ENCODE measurements around the gene U2AF2.

Gene U2AF2

DNA sequence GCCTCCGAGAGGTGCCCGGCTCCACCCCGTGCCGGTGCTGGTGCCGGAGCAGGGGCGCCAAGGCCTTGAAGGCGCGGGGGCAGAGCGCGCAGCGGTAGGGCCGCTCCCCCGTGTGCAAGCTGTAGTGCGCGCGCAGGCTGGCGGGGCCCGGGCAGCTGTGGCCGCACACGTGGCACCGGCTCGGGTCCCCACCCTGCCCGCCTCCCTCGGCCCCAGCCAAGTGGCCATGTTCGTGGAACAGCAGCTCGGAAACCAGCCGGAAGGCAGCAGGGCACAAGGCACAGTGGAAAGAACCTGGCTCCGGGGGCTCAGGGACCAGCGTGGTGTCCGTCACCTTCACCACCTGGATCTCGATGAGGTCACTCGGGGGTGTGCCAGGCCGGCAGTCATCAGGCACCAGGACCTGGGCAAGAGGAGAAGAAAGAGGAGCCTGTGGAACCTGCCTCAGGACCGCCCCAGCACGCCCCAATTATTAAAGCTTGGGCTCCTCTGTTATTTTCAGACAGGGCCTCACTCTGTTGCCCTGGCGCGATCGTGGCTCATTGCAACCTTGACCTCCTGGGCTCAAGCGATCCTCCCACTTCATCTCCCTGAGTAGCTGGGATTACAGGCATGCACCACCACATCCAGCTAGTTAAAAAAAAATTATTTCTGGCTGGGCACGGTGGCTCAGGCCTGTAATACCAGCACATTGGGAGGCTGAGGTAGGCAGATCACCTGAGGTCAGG lies 32.4 kb upstream of the U2AF2 start:
- no peak for DNase-seq

DNA sequence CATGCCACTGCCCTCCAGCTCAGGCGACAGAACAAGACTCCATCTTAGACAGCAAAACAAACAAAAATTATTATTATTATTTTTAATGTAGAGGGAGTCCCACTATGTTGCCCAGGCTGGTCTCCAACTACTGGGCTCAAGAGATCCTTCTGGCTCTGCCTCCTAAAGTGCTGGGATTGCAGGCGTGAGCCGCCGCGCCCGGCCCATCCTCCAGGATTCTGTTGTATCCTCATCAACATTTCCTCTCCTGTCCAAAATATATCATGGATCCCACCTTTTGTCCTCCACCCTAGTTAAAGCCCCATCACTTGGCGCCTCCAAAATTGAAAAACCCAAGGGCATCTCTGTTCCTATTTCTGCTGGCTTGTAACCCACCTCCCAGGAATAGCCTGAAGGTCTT lies 31.7 kb upstream of the U2AF2 start:
- no peak for DNase-seq

DNA sequence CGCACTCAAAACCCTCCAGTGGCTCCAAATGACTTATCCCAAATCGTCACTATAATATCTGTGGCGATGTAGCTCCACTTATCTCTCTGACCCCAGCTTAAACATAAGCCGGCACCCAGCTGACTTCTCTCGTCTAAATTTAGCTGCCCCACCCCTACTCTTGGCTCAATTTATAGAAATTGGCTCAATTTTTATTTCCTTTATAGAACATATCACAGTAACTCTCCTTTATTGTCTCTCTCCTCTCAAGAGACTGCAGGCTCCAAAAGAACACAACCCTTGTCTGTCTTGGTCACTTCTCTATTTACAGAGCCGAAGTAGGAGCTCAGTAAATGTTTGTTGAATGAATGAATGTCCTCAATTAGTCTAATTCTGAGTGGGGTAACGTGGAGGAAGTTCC lies 31.3 kb upstream of the U2AF2 start:
- DNase-seq, result no peak

DNA sequence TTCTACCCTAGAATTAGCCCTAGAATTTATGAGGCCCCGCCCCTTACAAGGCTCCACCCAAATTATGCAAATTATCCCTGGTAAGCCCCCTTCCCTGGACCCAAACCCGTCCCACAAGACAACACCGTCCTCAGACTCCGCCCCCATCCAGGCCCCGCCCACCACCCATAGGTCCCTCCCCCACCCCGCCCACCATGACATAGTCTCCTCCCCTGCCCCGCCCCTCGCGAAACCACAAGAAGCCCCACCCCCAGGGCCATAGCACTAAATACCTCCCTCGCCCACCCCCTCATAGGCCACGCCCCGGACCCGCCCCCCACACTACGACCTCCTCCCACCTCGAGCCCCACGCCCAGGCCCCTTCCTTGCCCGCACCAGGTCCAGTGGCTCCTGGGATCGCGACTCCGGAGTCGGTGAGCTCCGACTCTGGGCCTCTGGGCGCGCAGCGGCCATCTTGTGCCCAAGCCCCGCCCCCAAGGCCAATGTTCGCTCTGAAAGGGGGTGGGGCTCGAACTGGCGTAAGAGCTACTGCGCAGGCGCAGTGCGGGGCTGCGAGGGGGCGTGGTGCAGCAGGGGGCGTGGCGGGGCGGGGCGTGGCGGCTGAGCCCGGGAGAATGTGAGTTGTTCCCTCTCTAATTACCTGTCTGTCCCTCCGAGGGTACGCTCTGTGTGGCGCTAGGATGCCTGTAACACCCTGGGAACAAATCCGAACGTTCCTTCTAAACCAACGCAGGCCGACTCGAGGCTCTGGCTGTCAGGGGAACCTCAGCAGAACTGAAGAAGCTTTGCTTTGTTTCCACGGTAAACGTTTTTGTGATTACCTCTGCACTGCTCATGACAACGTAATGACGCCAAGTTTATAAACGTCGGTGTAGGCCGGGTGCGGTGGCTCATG lies 30.5 kb upstream of the U2AF2 start, which contains the start of gene ZNF784:
ZNF784 (minus strand) TSS at position 458 of the 895 bp plus-strand sequence; CDS start at position 453, 5 bp downstream.
- DNase-seq, result peak; percentile 84

DNA sequence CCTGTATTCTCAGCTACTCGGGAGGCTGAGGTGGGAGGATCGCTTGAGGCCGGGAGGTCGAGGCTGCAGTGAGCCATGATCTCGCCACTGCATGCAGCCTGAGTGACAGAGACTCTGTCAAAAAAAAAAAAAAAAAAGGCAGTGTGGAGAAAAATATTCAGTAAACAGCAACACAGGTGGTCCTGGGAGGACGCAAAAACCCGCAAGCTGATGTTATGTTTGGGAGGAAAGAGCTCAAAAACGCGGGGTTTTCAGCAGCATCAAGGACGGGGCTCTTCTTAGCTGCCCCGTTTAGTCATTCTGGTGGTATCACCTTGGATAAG lies 29.9 kb upstream of the U2AF2 start:
- no peak for DNase-seq

DNA sequence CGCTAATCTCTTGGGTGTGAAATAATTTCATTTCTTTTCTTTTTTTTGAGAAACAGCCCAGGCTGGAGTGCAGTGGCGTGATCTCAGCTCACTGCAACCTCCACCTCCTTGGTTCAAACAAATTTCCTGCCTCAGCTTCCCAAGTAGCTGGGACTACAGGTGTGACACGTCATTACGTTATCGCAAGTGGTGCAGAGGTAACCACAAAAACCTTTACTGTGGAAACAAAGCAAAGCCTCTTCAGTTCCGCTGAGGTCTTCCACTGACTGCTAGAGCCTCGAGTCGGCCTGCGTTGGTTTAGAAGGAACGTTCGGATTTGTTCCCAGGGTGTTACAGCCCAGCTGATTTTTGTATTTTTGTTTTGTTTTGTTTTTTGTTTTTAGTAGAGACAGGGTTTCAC lies 28.5 kb upstream of the U2AF2 start:
- no peak for DNase-seq

DNA sequence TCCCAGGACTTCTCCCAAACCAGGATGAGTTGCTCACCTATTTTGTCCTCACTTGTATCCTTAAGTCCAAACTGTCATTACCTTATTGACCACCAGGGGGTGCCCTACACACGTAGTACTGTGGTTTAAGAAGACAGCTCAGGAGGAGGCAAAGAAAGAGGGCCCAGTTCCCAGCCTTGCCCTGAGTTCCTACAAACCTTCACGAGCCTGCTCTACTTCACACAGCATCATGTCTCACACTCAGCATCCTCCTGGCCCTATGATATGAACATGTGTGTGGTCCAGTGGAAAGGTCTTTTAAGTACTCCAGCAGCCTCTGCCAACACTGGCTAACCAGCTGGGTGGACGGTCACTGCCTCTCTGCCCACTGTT lies 22.4 kb upstream of the U2AF2 start:
- DNase-seq, result peak; percentile 98

DNA sequence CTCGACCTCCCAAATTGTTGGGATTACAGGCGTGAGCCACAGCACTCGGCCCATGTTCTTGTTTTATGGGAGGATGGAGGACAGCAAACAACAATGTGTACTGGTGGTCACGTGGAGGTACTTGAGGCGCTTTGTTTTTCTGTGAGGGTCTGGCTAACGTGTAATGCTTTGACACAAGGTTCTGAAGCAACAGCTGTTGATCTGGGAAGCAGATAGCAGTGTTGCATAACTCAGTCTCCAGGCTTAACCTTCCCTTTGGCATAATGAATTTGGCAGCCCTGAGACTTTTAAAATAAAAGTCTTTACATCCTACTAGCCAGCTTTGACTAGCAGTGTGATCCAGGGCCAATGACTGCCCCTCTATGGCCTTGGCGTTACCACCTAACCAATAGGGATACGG lies 21.0 kb upstream of the U2AF2 start:
- no peak for DNase-seq

DNA sequence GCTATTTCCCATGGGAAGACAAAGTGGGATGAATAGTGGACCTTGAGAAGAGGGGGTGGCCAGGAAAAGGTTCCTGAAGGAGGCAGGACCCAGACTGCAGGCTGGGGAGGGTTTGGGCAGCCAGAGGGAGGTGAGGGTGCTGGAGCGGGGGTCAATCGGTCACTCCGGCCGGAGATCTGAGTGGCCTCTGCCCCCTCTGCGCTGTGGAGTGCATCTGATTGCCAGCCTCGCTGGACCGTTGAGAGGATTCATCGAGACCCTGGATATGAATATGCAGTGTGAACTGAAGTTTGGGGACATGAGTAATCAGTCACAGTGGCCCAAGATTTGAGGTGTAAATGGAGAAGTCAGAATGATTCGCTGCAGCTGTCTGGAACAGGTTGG lies 19.5 kb upstream of the U2AF2 start:
- no peak for DNase-seq

DNA sequence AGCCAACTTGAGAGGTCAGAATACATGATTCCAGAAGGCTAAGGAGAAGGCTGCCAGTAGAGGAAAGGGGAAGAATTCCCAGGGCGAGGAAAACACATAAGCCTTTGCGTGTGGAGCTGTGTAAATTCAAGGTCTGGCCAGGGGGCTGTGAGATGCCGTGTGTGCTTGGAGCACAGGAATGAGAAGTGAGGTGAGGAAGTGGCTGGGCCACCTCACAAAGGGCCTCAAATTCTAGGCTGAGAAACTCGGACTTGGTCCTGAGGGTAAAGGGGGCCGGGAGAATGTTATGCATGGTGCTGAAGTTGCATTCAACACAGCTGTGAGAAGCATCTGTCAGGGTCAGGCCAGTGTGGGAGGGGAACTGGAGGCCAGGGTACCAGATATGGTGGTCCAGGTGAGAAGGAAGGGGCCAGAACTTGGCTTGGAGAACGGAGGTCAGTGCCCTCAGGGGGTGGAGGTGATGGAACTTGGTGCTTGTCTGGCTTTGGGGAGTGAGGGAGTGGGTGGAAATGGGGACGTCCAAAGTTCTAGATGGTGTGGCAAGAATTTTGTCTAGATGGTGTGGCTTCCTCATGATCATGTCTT lies 18.9 kb upstream of the U2AF2 start:
- DNase-seq, result no peak

DNA sequence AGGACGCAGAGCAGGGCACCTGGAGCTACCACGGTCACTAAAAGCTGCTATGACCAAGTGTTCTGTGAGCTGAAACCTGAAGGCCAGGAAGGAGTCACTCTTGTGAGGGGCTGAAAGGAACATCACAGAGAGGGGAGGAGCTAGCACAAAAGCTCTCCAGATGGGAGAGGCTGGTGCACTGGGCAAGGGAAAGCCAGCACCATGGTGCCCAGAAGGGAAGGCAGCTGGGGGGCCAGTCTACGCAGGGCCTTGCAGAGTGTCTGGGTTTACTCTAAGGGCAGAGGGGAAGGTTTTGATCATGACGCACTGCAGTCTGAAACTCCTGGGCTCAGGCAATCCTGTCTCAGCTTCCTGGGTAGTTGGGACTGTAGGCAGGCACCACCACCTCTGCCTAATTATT lies 18.1 kb upstream of the U2AF2 start:
- DNase-seq, result no peak

DNA sequence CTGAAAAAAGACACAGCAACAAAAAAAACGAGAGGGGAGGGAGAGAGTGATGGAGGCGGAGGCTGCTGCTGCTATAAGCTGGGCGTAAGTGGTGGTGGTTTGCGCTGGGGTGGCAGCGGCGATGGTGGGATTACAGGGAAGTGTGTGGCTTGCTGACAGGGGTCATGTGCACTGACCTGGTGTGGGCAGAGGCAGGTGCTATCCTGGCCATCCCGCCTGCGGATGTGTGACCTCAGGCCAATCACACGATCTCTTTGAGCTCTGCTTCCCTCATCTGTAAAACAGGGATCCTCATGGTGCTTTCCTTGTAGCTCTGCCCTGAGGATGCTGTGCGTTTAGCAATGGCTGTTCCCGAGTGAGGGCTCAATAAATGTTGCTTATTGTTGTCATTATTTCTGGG lies 17.3 kb upstream of the U2AF2 start:
- no peak for DNase-seq

DNA sequence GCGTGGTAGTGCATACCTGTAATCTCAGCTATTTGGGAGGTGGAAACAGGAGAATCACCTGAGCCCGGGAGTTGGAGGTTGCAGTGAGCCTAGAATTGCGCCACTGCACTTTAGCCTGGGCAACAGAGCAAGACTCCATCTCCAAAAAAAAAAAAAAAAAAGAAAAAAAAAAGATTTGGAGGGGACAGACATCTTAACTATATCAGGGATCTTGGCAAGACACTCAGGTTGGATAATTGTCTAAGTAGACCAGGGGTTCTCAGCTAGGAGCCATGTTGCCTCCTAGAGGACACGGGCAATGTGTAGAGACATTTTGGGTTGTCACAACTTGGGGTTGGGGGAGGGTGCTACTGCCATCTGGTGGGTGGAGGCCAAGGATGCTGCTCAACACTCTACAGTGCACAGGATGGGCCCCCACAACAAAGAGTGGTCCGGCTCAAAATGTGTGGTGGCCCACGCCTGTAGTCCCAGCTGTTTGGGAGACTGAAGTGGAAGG lies 15.9 kb upstream of the U2AF2 start:
- no peak for DNase-seq

DNA sequence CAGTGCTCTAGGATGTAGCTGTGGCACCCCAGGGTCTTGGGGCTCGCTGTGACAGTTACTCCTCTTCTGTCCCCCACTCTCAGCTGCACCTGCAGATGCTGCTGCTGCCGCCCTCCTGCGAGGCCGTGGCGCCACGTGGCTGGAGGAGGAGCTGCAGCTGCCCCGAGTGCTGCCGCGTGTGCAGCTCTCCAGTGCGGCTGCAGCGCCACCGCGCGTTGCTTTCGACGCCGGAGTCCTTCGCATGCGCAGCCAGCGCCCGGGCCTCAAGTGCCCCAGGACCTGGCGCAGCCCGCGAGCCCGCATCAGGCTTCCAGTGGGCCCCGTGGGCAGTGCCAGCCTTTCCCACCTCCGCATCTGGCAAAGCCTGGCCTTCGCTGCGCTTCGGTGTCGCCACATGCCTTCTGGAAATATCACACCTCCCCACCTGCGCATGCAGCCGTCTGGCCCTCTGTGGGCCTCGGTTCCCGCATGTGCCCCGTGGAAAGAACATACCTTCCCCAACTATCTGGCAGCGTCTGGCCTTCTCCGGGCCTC lies 14.7 kb upstream of the U2AF2 start:
- peak; percentile 56 for DNase-seq

DNA sequence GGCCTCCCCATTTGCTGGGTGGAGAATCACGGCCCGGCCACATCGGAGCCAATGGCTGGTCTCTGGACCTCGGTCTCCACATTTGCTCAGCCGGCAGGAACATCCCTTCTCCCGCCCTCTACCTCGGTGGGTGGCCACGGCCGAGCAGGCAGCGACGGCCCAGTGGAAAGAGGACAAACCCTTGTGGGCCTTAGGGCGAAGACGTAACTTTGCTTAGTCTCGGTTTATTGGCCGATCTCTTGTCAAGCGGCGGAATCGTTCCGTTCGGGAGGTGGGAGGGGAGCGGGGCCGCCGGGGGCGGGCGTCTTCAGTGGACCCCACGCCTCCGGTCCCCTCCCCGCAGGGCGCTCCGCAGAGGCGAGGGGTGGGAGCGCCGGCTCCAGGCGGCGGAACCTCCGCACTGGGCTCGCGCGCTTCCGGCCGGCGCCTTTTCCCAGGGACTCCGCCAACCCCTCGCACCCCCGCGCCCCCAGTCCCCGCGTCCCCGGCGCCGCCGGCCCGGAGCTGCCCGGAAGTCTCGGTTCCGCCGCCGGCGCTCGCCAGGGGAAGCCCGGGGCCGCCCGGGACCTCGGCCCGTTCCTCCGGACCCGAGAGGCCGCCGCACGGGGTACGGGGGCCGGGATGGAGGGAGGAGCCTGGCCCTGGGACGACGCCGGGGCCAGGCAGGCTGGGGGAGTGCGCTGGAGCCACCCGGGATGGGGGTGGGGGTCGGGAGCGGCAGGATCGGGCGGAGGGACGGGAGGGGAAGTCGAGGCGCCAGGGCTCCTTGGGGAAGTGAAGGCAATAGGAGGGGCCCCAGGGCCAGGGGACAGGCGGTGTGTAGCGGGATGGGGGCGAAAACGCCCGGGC lies 14.0 kb upstream of the U2AF2 start, which contains the start of gene ZNF580:
ZNF580 (plus strand) TSS at position 426 of the 849 bp plus-strand sequence. CDS start 1,507 bp downstream, outside the sequence.
- DNase-seq, result peak; percentile 57

DNA sequence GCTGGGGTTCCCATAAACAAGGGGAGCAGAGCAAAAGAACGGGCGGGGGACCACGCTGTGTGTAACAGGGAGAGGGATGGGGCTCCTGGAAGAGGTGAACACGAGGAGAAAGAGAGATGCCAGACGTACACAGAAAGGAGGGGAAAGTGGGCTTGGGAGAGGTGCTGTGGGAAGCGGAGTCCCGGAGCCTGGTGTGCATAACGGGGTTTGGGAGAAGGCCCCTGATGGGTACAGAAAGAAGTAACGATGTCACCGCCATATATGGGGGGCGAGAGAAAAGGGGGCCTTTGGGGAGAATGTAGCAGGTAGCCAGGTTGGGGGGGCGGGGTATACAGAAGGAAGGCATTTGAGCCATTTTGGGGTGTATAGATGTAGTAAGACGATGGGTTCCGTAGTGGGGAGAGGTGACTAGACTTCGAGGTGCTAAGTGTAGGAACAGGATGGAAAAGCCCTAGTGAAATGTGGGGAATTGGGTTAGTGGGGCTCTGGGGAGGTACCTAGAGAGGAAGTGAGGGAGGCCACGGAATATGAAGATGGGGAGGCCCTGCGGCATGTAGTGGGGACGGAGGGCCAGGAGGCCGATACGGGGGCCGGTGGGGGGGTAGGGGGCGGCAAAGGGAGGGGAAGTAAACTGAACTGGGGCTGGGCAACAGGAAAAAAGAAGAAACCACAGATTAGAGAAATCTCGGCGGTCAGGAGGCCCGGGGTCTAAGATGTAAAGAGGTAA lies 13.2 kb upstream of the U2AF2 start:
- no peak for DNase-seq

DNA sequence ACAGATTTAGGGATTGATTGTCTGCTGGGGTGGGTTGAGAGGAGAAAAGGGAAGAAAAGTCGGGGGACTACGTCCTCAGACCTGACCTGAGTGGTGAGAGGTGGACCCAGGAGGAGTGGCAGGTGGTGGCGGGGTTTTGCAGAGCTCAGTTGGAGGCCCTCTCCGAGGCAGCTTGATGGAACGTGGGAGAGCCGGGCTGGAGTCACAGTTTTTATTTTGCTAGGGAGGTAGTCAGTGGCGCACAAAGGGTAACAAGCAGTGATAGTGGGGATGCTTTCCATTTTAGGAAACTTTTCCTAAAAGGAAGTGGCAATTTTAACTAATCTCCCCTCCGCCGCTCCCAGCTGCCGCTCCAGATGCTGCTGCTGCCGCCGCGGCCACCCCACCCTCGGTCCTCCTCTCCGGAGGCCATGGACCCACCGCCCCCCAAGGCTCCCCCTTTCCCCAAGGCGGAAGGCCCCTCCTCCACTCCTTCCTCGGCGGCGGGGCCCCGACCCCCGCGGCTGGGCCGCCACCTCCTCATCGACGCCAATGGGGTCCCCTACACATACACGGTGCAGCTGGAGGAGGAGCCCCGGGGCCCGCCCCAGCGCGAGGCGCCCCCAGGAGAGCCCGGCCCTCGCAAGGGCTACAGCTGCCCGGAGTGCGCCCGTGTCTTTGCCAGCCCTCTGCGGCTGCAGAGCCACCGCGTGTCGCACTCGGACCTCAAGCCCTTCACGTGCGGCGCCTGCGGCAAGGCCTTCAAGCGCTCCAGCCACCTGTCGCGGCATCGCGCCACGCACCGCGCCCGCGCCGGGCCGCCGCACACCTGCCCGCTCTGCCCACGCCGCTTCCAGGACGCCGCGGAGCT lies 12.5 kb upstream of the U2AF2 start:
- DNase-seq, result no peak

DNA sequence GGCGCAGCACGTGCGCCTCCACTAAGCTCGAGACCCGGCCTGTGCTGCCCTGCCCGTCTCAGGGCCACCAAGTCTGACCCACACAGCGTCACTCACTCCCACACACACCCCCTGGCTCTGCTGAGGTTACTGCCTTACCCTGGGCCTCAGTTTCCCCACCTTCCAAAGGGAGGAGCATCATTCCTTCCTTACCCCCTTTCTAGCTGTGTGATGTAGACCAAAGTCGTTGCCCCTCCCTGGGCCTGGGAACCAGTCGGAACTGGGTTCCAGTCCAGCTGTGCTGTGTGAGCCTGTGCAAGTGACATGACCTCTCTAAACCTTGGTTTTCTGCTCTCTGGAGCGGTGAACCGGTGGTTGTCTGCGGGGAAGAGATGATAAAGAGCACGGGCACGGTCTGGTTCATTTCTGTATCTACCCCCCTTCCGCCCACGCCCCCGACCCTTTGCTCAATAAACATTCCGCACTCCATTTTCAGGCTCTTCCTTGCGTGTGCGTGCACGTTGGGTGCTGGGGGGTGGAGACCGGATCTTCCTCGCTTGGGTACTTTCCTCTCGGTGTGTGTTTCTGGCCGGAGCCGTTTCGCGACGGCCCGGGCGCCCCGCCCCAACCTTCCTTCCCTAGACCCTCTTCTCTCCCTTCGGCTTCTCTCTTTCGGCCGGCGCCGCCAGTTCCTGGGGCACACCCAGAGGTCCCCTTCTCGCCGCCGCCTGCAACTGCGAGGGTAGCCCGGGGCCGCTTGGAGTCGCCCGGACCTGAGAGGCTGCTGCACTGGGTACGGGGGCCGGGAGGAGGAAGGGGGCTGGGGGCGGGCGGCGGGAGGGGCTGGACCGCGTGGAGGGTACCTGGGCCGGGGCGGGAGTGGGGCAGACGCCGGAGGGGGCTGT lies 11.6 kb upstream of the U2AF2 start, which contains the start of gene ZNF581:
ZNF581 (plus strand) TSS at position 647 of the 884 bp plus-strand sequence. CDS start 923 bp downstream, outside the sequence.
- peak; percentile 52 for DNase-seq

DNA sequence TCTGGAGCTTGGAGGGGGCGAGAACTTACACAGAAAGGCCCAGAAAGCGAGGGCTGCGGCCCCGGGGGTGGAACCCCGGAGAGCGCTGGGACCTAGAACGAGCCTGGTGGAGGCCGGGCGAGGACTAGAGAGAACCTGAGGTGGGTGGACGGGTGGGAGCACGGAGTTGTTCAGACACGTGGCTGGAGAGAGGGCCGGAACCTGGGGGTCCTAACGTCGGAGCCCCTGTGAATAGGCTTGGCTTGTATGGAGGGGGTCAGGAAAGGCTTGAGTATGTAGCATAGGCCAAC lies 11.0 kb upstream of the U2AF2 start:
- DNase-seq, result no peak

Measured in NCI-H1694 (cell line).